ENCODE data around the gene RAET1G. TPM values are rescaled to one million over a fixed set of nuclear protein-coding genes. Genes with fewer than 3 reads are reported as not detected.

Gene RAET1G
- total RNA-seq, 2 donors from 2014 or later, result 4.4 TPM; not detected in 1

DNA sequence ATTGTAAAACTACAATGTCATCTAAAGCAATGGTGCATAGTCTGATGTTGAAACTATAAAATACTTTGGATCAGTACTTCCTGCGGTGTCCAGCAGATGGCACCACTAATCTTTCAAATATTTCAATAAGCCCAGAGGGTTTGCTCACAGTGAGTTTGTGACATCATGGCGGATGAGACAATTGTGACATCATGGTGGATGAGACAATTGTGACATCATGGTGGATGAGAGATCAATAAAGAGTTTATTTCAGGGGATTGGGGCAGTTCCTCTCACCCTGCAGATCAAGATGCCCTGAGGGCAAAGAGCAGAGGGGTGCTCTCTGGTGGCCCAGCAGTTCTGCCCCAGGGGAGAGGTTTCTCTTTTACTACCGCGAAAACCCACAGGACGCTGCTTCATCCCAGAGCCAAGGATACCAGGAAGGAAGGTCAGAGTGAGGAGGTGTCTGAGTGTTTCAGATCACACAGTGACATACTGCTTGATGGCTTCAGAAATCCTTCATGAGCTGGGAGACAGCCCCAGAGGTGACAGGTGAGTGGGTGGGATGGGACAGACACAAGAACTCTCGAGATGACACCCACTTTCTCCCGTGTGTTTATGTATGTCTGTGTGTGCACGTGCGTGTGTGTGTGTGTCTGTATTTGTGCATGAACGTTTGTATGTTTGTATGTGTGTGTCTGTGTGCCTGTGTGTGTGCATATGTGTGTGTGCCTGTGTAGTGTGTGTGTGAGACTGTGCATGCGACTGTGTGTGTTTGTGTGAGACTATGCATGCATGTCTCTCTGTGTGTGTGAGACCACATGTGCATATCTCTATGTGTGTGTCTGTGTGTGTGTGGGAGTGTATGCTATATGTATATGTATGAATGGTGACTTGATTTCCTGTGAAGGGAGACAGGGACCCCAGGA lies 11.6 kb upstream of the RAET1G start:
- H3K4me1 ChIP-seq (replicated peaks), result peaks cover 5% of the 10 kb centered on the region
- H3K27me3 ChIP-seq (replicated peaks; ENCODE audit: insufficient read depth), result peaks cover 21% of the 10 kb centered on the region
- no peaks in the 10 kb centered on the region for H3K36me3 ChIP-seq
- no peaks in the 10 kb centered on the region for H3K9me3 ChIP-seq
- H3K4me3 ChIP-seq, result no peak overlapping the region
- intact Hi-C loops (cut with DNase I), result loop anchor here (2.0 kb wide), 1 partner anchor 82 kb away; no protein-coding TSS in a partner anchor
- DNase-seq (ENCODE audit: low spot score), result peak; percentile 69
- H3K27ac ChIP-seq, result no peak overlapping the region
- TF ChIP-seq, protein P1, sequence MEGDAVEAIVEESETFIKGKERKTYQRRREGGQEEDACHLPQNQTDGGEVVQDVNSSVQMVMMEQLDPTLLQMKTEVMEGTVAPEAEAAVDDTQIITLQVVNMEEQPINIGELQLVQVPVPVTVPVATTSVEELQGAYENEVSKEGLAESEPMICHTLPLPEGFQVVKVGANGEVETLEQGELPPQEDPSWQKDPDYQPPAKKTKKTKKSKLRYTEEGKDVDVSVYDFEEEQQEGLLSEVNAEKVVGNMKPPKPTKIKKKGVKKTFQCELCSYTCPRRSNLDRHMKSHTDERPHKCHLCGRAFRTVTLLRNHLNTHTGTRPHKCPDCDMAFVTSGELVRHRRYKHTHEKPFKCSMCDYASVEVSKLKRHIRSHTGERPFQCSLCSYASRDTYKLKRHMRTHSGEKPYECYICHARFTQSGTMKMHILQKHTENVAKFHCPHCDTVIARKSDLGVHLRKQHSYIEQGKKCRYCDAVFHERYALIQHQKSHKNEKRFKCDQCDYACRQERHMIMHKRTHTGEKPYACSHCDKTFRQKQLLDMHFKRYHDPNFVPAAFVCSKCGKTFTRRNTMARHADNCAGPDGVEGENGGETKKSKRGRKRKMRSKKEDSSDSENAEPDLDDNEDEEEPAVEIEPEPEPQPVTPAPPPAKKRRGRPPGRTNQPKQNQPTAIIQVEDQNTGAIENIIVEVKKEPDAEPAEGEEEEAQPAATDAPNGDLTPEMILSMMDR (IDR thresholded peaks at IDR 0.05), result peak; percentile 60 to 89 (median 86)
- TF ChIP-seq POLR2A (IDR thresholded peaks at IDR 0.05), result no peak
- peak; percentile 50 for TF ChIP-seq POLR2AphosphoS5 (IDR thresholded peaks at IDR 0.05)
- 36% methylated on average over 11 of the region's 11 CpGs for WGBS

DNA sequence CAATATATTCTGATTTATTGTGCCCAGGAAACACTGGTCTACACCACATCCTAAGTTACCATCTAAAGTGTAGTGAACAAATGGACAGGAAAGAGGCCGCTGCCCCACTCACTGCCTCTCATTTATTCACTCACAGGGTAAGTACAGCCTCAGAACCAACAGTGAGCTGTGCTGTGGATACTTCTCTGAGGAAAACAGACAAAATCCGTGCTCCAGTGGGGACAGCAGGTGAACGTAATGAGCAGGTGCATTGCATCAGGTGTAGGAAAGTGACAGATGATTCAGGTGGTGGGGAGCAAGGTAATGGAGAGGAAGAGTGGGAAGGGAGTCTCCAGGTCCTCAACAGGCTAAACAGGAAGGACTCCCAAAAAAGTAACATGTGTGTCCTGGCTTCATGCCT lies 10.5 kb upstream of the RAET1G start:
- no peak overlapping the region for H3K27ac ChIP-seq
- no peaks in the 10 kb centered on the region for H3K36me3 ChIP-seq
- TF ChIP-seq POLR2A (IDR thresholded peaks at IDR 0.05), result no peak
- TF ChIP-seq POLR2AphosphoS5 (IDR thresholded peaks at IDR 0.05), result no peak
- TF ChIP-seq, protein P1 (IDR thresholded peaks at IDR 0.05), result no peak
- intact Hi-C loops (cut with DNase I), result no loop called here
- WGBS, result 47% methylated on average over 3 of the region's 3 CpGs
- H3K9me3 ChIP-seq, result no peaks in the 10 kb centered on the region
- DNase-seq (ENCODE audit: low spot score), result no peak
- peaks cover under 1% of the 10 kb centered on the region for H3K4me1 ChIP-seq (replicated peaks)
- H3K27me3 ChIP-seq (replicated peaks; ENCODE audit: insufficient read depth), result peaks cover 12% of the 10 kb centered on the region
- H3K4me3 ChIP-seq, result no peak overlapping the region

DNA sequence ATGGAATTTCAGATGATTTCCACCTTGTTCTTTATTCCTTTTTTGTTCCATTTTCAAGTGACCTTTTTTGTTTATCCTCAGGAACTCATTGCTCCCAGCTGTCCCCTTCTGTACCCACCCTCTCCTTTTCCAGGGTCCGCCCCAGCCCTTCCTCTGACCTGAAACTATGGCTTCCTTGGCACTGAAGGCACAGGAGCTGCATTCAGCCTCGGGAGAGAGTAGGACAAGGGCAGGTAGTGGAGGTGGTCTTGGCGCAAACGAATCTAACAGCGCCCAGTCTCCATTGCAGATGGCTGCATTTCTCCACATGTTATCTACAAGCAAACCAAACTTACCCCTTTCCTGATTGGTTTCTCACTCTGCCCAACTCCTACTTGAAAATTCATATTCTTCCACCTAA lies 10.1 kb upstream of the RAET1G start:
- intact Hi-C loops (cut with DNase I), result no loop called here
- Histone ChIP-seq H3K4me3 (no peak overlapping the region), H3K9me3 (no peaks in the 10 kb centered on the region), H3K27ac (no peak overlapping the region), H3K4me1 (replicated peaks) (no peaks in the 10 kb centered on the region), H3K36me3 (no peaks in the 10 kb centered on the region), H3K27me3 (replicated peaks; ENCODE audit: insufficient read depth) (peaks cover 8% of the 10 kb centered on the region)
- TF ChIP-seq, protein P1 (IDR thresholded peaks at IDR 0.05), result no peak
- TF ChIP-seq POLR2AphosphoS5 (IDR thresholded peaks at IDR 0.05) (no peak), POLR2A (IDR thresholded peaks at IDR 0.05) (no peak)
- WGBS, result 33% methylated on average over 5 of the region's 5 CpGs
- DNase-seq (ENCODE audit: low spot score), result no peak

DNA sequence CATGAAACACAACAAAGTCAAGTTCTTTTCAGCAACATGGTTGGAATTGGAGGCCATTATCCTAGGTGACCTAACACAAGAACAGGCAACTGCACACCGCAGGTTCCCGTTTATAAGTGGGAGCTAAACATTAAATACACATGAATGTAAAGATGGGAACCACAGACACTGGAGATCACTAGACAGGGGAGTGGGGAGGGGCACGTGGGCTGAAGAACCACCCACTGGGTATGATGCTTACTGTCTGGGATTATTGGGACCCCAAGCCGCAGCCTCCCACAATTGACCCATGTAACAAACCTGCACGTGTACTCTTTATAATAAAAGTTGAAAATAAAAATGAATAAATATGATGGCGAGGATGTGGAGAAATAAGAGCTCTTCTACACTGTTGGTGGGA lies 8.6 kb upstream of the RAET1G start:
- Histone ChIP-seq H3K36me3 (no peaks in the 10 kb centered on the region), H3K9me3 (no peaks in the 10 kb centered on the region), H3K27ac (no peak overlapping the region), H3K4me3 (no peak overlapping the region), H3K27me3 (replicated peaks; ENCODE audit: insufficient read depth) (peaks cover under 1% of the 10 kb centered on the region), H3K4me1 (replicated peaks) (no peaks in the 10 kb centered on the region)
- 68% methylated on average over 6 of the region's 6 CpGs for WGBS
- no peak for DNase-seq (ENCODE audit: low spot score)
- TF ChIP-seq POLR2AphosphoS5 (IDR thresholded peaks at IDR 0.05) (no peak), POLR2A (IDR thresholded peaks at IDR 0.05) (no peak)
- TF ChIP-seq, protein P1 (IDR thresholded peaks at IDR 0.05), result no peak
- intact Hi-C loops (cut with DNase I), result no loop called here
